GM18526 (cell line): ENCODE measurements around the gene UBLCP1.

Source experiments
- POLR2A ChIP-seq: IDR thresholded peaks from 3 replicates; pipeline ENCODE4 v1.6.1; 2011; ENCODE audit not compliant: insufficient read length; ENCODE audit errors: extremely low read depth

The UBLCP1 gene, protein sequence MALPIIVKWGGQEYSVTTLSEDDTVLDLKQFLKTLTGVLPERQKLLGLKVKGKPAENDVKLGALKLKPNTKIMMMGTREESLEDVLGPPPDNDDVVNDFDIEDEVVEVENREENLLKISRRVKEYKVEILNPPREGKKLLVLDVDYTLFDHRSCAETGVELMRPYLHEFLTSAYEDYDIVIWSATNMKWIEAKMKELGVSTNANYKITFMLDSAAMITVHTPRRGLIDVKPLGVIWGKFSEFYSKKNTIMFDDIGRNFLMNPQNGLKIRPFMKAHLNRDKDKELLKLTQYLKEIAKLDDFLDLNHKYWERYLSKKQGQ

DNA sequence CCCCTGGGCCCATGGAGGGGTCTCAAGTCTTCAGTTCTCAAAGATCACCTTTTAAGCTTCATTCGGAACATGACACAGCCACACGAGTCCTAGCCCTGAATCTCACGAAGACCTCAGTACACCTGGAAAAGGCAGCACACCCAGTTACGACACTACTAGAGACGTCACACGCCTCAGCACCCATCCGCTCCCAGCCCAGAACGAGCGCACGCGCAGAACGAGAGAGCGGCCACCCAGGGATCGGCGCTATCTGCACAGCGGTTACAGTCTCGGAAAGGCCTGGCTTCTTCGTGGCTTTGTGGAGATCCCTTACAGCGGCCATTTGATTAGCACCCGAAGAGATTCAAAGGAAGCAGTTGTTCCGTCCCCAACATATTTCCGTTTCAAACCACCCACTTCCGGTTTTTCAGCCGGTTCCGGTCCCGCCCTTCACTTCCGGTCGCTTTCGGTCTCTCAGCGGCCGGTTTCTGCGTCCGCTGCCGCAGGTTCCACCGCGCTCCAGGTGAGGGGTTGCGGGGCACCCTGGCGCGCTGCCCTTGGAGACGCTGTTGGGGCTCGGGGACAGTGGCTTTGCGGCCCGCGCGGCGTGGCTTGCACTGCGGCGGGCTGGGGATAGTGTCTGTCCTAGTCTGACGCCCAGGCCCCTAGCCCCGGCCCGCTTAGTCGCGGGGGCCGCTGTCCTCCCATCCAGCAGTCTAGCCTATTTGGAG, at the start of gene UBLCP1:
TSS of gene UBLCP1 (plus strand) at position 432 of the 710 bp plus-strand sequence. CDS start 5,626 bp downstream, outside the sequence.
- peak; percentile 85 for TF ChIP-seq POLR2A

DNA sequence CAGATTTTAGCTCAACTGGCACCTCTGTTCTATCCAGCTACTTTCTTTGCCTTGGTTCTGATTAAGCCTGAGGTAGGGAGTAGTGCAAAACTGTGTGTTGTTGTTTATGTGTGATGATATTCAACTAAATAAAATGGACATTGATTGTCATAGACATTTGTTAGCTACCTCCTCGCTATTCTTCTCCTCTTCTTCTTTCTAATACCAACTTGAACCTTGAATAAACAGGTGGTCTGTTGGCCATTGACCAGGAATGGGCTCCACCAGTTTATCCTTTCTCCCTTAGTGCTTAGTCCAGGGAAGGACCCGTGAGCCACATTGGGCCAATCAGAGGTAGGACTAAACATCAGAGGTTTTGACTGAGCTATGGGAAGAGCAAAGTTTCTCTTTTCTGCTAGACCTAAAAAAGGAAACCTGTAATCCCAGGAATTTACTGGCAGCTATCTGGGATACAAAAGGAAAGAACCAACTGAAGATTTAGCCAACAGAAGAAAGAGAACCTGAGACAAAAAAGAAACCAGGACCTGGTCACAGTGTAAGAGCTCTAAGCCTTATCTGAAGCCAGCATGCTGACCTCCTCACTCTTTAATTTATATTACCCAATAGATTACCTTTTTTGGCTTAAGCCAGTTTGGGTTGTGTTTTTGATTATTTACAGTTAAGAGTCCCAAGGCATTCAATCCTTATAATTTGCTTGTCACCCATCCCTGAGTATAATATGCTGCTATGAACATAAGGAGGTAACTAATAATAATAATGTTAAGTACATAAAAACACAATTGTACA, 48.4 kb upstream of the UBLCP1 start:
- no peak for TF ChIP-seq POLR2A

DNA sequence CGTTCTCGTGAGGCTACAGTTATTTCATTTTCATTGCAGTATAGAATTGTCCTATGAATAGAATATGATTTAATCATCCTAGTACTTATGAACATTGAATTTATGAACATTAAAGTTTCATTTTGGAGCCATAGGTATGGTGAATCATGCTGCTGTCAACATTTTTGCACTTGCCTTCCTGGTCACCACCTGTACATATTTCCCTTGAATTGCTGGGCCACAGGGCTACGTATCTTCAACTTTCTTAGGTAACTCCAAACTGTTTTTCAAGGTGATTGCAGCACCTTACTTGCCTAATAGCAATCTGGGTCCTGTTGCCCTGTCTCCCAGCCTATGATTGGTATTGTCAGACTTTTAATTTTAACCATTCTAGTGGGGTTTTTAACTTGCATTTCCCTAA, 47.2 kb upstream of the UBLCP1 start:
- TF ChIP-seq POLR2A = no peak

DNA sequence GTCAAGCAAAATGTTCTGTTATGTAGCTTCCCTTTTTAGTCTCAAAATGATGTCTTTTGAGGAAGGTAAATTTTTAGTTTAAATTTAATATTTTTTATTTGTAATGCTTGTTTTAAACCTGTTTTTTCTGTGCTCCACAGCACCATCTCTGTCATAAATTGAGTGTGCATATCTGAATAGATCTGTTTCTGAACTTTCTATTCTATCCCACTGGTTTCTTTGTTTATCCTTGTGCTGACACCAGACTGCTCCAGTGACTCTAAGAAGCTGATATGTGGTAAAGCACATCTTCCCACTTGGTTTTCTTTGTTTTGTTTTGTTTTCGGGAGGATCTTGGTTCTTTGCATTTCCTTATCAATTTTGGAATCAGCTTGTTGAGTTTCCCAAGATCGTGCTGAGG, 46.6 kb upstream of the UBLCP1 start:
- TF ChIP-seq POLR2A = no peak

DNA sequence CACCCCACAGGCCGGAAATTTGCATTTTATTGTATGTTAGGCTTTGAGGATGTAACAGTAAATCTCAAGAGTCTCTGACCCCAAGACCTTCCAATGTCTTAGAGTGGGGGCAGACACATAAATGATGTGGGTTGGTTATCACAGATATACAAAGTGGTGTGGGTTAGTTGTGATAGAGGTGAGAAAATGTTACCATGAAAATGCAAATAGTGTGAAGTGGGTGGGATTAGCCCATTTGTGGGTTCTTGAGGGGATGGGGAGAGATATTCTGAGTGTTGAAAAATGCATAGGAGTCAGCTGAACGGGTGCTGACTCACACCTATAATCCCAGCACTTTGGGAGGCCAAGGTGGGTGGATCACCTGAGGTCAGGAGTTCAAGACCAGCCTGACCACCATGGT, 45.9 kb upstream of the UBLCP1 start:
- no peak for TF ChIP-seq POLR2A

DNA sequence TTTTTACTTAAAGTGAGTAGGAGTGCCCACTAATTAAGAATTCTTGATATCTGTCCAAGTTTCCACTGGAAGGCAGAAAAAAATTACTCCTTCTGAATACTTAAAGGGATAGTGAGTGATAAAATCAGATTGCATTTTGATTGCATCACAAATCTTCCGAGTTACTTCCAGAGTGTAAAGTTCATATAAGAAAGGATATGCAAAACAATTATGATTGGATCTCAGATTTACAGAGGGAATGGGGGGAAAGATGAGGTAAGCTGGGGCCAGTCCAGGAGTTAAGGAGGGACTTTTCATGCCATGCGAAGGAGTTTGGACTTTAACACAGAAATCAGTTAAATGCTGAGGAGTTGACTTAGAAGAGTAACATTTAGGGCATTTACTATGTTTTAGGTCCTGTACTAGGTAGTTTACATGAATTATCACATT, 44.5 kb upstream of the UBLCP1 start:
- no peak for TF ChIP-seq POLR2A

DNA sequence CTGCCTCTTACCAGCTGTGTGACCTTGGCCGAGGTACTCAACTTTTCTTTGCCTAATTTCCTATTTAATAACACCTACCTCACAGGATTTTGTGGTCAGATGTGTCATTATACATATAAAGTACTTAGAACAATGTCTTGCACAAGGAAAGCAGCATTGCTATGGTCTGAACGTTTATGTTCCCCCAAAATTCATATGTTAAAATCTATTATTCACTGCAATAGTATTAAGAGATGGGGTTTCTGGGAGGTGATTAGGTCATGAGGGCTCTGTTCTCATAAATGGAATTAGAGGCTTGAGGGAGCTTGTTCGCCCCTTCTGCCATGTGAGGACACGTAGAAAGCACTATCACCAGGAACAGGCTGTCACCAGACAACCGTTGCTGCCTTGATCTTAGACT, 42.9 kb upstream of the UBLCP1 start:
- TF ChIP-seq POLR2A = no peak

DNA sequence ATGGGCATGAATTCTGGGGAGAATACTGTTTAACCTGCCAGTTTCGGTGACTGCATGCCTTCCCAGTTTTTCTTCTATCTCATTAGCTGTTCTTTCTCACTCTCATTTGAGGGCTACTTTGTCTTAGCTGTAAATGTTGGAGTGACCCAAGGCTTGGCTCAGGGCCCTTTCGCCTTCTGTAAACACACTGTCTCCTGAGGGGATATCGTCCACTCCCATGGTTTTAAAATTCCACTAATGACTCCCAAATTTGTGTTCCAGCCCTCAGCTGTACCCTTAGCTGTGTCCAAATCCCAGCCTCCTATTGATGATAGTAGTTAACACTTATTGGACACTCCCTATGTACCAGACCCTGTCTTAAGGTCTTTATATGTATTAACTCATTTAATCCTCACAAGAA, 39.6 kb upstream of the UBLCP1 start:
- no peak for TF ChIP-seq POLR2A

DNA sequence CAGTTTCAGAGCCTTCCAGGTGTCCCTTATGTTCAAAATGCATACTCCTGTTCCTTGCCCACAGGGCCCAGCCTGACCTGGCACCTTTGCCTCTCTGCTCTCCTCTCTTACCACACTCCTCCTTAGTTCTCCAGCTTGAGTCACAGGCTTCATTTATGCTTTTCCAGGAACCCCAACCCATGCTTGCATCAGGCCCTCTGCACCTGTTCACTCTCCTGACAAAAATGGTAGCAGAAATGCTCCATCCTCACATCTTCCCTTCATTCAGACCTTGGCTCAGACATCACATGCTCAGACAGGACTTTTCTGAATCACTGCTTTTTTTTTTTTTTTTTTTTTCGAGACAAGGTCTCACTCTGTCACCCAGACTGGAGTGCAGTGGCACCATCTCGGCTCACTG, 38.6 kb upstream of the UBLCP1 start:
- no peak for TF ChIP-seq POLR2A

DNA sequence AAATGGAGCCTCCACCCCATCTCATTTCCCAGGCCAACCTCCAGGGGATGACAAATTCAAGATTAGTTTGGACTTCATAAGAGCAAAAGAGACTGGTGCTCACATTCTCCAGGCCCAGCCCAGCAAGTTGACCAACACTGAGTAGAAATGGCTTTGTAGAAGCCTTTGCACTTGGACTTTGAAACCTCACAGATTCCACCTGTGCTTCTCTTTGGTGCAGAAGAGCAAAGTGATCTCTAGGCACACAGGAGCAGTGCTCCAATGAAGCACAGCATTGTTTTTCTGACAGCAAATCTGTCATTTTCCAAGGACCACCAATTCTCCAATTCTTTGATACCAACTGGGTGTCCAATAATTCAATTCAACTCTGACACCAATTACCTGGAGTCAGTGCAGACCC, 36.6 kb upstream of the UBLCP1 start:
- no peak for TF ChIP-seq POLR2A

DNA sequence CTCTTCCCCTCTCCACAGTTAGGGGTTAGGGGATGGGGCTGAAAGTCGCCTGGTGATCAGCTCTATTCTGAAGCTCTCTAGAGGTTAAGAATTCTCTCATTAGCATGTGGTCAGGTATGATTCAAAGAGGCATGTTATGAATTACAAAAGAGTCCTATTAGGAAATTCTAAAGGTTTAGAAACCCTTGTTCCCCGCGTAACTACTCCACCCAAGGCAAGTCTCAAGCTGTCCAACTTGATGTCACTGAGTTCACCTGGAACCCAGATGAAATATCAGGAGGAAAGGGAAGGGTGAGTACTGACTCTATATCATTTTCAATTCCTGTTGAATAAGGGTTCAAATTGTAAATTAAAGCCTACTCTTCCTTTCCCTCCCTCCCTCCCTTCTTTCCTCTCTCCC, 35.6 kb upstream of the UBLCP1 start:
- no peak for TF ChIP-seq POLR2A

DNA sequence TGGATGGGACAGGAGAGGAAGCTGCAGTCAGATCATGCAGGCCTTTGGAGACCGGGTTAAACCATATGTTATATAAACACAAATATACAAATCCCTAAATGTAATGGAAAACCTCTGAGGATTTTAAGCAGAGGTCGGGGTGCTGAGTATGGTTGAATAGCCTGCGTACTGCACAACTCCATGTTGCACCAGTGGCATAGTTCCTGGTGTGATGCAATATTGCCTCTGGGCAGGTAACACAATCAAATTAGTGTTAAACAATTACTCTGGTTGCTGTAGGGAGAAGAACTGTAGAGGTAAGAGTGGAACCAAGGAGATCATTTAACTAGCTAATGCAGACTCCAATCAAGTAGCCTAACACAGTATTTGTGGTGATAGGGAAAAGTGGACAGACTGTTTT, 32.4 kb upstream of the UBLCP1 start:
- no peak for TF ChIP-seq POLR2A

DNA sequence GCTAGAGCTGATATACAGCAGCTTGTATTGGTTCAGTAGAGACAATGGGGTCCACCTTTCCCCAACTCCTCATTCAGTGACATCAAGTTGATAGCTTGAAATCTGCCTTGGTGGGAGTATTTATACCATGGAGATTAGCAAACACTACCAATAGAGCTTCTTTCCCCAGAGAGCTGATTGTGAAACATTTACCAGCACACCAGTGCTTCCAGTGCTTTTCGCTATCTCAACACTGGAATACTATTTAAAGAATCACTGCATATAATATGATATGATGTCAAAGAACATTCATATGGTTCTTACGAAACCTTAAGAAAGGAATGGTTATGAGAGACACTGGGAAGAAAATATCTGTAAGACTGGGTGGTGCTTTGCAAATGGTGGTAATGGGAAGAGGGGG, 31.9 kb upstream of the UBLCP1 start:
- no peak for TF ChIP-seq POLR2A

DNA sequence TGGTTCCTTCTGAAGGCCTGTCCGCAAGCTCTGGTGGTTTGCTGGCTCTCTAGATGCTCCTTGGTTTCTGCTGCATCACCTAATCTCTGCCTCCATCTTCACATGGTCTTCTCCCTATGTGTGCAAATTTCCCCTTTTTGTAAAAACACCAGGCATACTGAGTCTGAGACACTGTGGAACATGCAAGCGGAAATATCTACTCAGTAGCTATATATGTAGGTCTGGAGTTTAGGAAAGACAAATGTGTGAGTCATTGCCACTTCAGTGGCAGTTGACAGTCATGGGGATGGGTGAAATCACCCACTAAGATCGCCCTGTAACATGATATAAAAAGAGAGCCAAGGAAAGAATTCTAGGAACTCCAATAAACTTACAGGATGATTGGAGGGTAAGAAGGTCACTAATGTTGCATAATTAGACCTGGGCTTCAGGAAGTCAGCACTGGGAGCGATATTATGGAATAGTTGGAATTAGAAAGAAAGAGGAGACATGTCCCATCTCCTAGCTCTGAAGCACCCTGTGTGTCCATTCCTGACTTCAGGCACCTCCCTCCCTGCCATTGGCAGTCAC, 22.7 kb upstream of the UBLCP1 start:
- no peak for TF ChIP-seq POLR2A

DNA sequence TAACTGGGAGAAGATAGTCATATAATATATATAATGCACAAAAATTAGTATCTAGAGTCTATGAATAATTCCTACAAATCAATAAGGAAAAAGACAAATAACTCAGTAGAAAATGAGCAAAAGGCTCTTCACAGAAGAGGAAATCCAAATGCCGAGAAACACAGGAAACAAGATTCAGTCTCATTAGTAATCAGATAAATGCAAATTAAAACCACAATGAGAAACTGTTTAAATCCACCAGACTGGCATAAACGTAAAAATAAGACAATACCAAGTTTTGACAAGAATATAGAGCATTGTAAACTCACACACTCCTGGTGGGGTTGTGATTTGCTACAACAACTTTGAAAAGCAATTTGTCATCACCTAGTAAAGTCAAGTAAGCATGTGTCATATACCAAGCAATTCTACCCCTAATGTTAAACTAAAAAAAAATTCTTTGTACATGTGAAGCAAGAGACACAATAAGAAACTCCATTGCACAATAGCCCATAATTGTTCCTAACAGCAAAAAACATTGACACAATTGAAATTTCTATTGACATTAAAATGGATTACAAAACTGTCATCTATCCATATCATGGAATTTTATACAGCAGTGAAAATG, 21.0 kb upstream of the UBLCP1 start:
- no peak for TF ChIP-seq POLR2A

DNA sequence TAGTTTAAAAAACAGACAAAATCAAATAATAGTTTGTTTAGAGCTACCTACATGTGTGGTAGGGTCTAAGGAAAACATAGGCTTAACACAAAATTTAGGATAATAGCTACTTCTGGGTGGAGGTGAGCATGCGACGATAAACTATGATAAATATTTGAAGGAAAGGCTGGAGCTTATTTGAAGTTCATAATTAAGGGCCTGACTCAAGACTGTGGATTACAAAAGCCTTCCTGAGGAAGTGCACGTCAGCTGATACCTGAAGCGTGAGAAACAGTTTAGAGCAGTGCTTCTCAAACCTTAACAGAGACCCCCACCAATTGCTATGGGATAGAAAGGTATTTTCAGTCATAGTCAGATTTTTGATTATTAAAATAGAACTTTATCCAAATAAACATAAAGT, 20.4 kb upstream of the UBLCP1 start:
- no peak for TF ChIP-seq POLR2A

DNA sequence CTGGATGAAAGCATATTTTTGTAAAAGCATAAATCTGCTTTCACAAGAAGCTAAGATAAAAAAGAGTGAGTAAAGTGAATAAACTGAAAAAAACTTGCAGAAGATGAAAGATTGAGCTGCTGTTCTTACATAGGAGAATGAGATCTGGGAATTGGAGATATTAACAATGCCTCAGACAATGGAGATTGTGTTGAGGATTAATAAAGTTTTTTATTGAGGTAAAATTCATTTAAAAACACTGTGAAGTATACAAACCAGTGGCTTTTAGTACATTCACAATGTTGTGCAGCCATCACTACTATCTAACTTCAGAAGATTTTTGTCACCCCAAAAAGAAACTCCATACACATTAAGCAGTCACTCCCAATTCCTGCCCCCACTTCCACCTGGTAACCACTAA, 19.7 kb upstream of the UBLCP1 start:
- TF ChIP-seq POLR2A = no peak
